ENCODE measurements around the gene CYB5B.

The CYB5B gene

GRCh38 chr16:69424053-69424934, at the start of gene CYB5B:
TSS of gene CYB5B (plus strand) at chr16:69424619. CDS start at chr16:69424684, 65 bp downstream.
- Histone ChIP-seq H3K36me3 (replicated peaks) (peaks cover 8% of the 10 kb centered on the region), H3K27me3 (replicated peaks) (no peaks in the 10 kb centered on the region), H3K4me3 (ENCODE audit: low read depth, low read length) (peak within 1 kb of the TSS; percentile 85), H3K27ac (peak within 1 kb of the TSS; percentile 58)
- peak; percentile 99 for DNase-seq
- in situ Hi-C loops (cut with HindIII; ENCODE audit: low pct_ligation_motif_present, low sequenced_read_pairs), result loop anchor here (25.0 kb wide), 1 partner anchor 238 kb away; no protein-coding TSS in a partner anchor
- TF ChIP-seq, protein P1, sequence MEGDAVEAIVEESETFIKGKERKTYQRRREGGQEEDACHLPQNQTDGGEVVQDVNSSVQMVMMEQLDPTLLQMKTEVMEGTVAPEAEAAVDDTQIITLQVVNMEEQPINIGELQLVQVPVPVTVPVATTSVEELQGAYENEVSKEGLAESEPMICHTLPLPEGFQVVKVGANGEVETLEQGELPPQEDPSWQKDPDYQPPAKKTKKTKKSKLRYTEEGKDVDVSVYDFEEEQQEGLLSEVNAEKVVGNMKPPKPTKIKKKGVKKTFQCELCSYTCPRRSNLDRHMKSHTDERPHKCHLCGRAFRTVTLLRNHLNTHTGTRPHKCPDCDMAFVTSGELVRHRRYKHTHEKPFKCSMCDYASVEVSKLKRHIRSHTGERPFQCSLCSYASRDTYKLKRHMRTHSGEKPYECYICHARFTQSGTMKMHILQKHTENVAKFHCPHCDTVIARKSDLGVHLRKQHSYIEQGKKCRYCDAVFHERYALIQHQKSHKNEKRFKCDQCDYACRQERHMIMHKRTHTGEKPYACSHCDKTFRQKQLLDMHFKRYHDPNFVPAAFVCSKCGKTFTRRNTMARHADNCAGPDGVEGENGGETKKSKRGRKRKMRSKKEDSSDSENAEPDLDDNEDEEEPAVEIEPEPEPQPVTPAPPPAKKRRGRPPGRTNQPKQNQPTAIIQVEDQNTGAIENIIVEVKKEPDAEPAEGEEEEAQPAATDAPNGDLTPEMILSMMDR (IDR thresholded peaks at IDR 0.05; ENCODE audit: low read depth, low read length, missing control alignments), result peak; percentile 12

DNA sequence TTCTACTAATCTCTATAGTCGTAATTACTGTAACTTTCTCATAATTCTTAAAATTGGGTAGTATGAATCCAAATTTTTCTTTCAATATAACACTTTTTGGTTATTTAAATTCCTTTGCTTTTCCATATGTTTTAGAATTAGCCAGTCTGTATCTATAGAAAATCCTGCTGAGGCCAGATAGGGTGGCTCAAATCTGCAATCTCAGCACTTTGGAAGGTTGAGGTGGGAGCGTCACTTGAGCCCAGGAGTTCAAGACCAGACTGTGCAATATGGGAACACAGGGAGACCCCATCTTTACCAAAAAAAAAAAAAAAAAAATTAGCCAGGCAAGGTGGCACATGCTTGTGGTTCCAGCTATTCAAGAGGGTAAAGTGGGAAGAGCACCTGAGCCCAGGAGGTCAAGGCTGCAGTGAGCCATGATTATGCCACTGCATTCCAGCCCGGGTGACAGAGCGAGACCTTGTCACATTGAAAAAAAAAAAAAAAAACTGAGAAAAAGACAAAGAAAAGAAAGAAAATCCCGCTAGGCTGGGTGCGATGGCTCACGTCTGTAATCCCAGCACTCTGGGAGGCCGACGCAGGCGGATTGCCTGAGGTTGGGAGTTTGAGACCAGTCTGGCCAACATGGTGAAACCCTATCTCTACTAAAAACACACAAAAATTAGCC, 47.9 kb upstream of the CYB5B start:
- in situ Hi-C loops (cut with HindIII; ENCODE audit: low pct_ligation_motif_present, low sequenced_read_pairs), result no loop called here
- Histone ChIP-seq H3K27ac (no peak overlapping the region), H3K36me3 (replicated peaks) (peaks cover 7% of the 10 kb centered on the region), H3K4me3 (ENCODE audit: low read depth, low read length) (no peak overlapping the region), H3K27me3 (replicated peaks) (no peaks in the 10 kb centered on the region)
- TF ChIP-seq, protein P1 (IDR thresholded peaks at IDR 0.05; ENCODE audit: low read depth, low read length, missing control alignments), result no peak
- no peak for DNase-seq

- peaks cover 21% of the 10 kb centered on the region for H3K36me3 ChIP-seq (replicated peaks)
- H3K27ac ChIP-seq, result no peak overlapping the region
- no peak for DNase-seq
- in situ Hi-C loops (cut with HindIII; ENCODE audit: low pct_ligation_motif_present, low sequenced_read_pairs), result no loop called here
- no peak overlapping the region for H3K4me3 ChIP-seq (ENCODE audit: low read depth, low read length)
- H3K27me3 ChIP-seq (replicated peaks), result no peaks in the 10 kb centered on the region
- TF ChIP-seq, protein P1 (IDR thresholded peaks at IDR 0.05; ENCODE audit: low read depth, low read length, missing control alignments), result no peak
These were observed 46.4 kb upstream of the CYB5B start for GRCh38 chr16:69378036-69378435.

DNA sequence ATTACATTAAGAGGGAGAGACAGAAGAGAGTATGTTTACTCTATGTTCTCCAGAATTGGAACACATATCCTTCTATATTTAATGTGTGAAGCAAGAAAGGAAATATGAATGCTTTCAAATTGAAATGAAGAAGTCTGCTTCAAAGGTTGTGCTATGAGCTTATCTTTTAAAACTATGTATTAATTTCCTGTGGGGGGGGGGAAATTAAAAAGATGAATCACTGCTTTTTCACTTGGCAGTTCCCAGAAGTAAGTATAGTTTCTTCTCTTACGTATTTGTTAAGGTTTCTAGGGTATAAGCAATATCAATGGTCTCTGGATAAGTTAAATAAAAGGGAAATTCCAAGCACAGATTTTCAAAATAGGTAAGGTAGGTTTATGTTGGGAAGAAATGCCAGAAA, 45.7 kb upstream of the CYB5B start:
- TF ChIP-seq, protein P1 (IDR thresholded peaks at IDR 0.05; ENCODE audit: low read depth, low read length, missing control alignments), result no peak
- H3K36me3 ChIP-seq (replicated peaks), result peaks cover 23% of the 10 kb centered on the region
- no peak for DNase-seq
- H3K4me3 ChIP-seq (ENCODE audit: low read depth, low read length), result no peak overlapping the region
- in situ Hi-C loops (cut with HindIII; ENCODE audit: low pct_ligation_motif_present, low sequenced_read_pairs), result no loop called here
- peak overlapping the region; percentile 26 for H3K27ac ChIP-seq
- no peaks in the 10 kb centered on the region for H3K27me3 ChIP-seq (replicated peaks)

DNA sequence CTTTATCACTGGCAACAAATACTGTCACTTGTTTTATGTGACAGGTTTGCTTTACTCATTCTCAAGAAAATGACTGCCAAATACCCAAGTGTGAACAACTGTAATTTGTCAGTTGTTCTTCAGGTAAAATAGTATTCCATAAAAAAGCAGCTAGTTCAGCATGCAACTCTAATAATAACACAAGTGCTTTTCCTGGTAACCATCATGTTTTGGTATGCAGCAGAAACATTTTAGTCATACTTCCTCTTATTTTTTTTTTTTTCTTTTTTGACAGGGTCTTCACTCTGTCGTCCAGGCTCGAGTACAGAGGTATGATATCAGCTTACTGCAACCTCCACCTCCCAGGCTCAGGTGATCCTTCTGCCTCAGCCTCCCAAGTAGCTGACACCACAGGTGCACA, 43.2 kb upstream of the CYB5B start:
- no peak overlapping the region for H3K4me3 ChIP-seq (ENCODE audit: low read depth, low read length)
- in situ Hi-C loops (cut with HindIII; ENCODE audit: low pct_ligation_motif_present, low sequenced_read_pairs), result no loop called here
- TF ChIP-seq, protein P1 (IDR thresholded peaks at IDR 0.05; ENCODE audit: low read depth, low read length, missing control alignments), result no peak
- no peak for DNase-seq
- H3K27ac ChIP-seq, result peak overlapping the region; percentile 27
- H3K27me3 ChIP-seq (replicated peaks), result no peaks in the 10 kb centered on the region
- peaks cover 29% of the 10 kb centered on the region for H3K36me3 ChIP-seq (replicated peaks)

All from brain microvascular endothelial cell (primary cell).